Measurements from ENCODE around the gene TWSG1.

DNA sequence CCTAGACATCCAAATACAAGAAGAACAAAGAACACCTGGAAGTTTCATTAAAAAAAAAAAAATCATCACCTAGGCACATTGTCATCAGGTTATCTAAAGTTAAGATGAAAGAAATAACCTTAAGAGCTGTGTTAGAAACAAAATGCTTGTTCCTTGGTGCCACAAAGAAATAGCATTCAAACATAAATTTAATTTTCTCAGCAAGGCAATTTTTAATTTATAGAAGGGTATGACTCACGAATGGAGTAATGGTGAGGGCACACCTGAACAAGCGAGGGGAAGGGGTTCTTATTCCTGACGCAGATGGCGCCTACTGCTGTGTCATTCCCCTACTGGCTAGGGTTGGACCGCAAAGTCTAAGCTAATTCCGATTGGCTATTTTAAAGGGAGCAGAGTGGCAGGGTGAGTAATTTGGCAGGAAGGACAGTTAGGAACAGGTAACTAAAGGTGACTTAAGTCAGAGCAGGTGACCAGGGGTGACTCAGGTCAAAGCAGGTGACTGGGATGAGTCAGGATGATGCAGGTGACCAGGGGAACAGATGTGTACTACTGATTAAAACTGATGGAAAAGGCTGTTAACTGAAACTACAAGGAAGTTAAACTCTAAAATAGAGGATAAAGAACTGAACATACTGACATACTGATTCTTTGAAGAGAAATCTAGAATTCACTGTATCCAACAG is 30.0 kb upstream of the TWSG1 start:
- TF ChIP-seq MAFK (IDR thresholded peaks at IDR 0.05; ENCODE audit: partially characterized antibody) (no peak), POLR2A (IDR thresholded peaks at IDR 0.05; ENCODE audit: low read length) (no peak), EP300 (IDR thresholded peaks at IDR 0.05) (no peak), ZFP36 (IDR thresholded peaks at IDR 0.05; ENCODE audit: borderline replicate concordance, partially characterized antibody) (no peak), KDM5A (IDR thresholded peaks at IDR 0.05) (no peak), CBX8 (IDR thresholded peaks at IDR 0.05) (no peak), KDM1A (IDR thresholded peaks at IDR 0.05; ENCODE audit: low read depth) (no peak), BHLHE40 (IDR thresholded peaks at IDR 0.05; ENCODE audit: low read depth, low read length) (no peak), JUN (IDR thresholded peaks at IDR 0.05) (no peak)
- TF ChIP-seq, protein P1, sequence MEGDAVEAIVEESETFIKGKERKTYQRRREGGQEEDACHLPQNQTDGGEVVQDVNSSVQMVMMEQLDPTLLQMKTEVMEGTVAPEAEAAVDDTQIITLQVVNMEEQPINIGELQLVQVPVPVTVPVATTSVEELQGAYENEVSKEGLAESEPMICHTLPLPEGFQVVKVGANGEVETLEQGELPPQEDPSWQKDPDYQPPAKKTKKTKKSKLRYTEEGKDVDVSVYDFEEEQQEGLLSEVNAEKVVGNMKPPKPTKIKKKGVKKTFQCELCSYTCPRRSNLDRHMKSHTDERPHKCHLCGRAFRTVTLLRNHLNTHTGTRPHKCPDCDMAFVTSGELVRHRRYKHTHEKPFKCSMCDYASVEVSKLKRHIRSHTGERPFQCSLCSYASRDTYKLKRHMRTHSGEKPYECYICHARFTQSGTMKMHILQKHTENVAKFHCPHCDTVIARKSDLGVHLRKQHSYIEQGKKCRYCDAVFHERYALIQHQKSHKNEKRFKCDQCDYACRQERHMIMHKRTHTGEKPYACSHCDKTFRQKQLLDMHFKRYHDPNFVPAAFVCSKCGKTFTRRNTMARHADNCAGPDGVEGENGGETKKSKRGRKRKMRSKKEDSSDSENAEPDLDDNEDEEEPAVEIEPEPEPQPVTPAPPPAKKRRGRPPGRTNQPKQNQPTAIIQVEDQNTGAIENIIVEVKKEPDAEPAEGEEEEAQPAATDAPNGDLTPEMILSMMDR (IDR thresholded peaks at IDR 0.05), result no peak
- TF ChIP-seq, protein P2, sequence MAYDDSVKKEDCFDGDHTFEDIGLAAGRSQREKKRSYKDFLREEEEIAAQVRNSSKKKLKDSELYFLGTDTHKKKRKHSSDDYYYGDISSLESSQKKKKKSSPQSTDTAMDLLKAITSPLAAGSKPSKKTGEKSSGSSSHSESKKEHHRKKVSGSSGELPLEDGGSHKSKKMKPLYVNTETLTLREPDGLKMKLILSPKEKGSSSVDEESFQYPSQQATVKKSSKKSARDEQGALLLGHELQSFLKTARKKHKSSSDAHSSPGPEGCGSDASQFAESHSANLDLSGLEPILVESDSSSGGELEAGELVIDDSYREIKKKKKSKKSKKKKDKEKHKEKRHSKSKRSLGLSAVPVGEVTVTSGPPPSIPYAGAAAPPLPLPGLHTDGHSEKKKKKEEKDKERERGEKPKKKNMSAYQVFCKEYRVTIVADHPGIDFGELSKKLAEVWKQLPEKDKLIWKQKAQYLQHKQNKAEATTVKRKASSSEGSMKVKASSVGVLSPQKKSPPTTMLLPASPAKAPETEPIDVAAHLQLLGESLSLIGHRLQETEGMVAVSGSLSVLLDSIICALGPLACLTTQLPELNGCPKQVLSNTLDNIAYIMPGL (CRISPR knock-in tag; IDR thresholded peaks at IDR 0.05; ENCODE audit: borderline replicate concordance), result no peak
- TF ChIP-seq, protein P3, sequence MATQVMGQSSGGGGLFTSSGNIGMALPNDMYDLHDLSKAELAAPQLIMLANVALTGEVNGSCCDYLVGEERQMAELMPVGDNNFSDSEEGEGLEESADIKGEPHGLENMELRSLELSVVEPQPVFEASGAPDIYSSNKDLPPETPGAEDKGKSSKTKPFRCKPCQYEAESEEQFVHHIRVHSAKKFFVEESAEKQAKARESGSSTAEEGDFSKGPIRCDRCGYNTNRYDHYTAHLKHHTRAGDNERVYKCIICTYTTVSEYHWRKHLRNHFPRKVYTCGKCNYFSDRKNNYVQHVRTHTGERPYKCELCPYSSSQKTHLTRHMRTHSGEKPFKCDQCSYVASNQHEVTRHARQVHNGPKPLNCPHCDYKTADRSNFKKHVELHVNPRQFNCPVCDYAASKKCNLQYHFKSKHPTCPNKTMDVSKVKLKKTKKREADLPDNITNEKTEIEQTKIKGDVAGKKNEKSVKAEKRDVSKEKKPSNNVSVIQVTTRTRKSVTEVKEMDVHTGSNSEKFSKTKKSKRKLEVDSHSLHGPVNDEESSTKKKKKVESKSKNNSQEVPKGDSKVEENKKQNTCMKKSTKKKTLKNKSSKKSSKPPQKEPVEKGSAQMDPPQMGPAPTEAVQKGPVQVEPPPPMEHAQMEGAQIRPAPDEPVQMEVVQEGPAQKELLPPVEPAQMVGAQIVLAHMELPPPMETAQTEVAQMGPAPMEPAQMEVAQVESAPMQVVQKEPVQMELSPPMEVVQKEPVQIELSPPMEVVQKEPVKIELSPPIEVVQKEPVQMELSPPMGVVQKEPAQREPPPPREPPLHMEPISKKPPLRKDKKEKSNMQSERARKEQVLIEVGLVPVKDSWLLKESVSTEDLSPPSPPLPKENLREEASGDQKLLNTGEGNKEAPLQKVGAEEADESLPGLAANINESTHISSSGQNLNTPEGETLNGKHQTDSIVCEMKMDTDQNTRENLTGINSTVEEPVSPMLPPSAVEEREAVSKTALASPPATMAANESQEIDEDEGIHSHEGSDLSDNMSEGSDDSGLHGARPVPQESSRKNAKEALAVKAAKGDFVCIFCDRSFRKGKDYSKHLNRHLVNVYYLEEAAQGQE (IDR thresholded peaks at IDR 0.05), result no peak
